WTC11 (cell line): ENCODE measurements around the gene NAB1. TPM values are rescaled to one million over a fixed set of nuclear protein-coding genes. Genes with fewer than 3 reads are reported as not detected.

Experiments used
- ATAC-seq: fragments of 200-7000 bp; cut with Tn5 transposase; 2 replicates; pipeline ENCODE4 v1.10.0; 2021; ENCODE audit warnings: mild to moderate bottlenecking, moderate library complexity
- CTCF ChIA-PET: fragments of 300-600 bp; sonication (Branson Sonifier 250); formaldehyde crosslinking; loops from one replicate; lab custom pipeline; 2021; ENCODE audit warnings: antibody characterized with exemption; lab: Charles Lee
- POLR2A ChIA-PET: fragments of 350-600 bp; sonication (Branson Sonifier 250); formaldehyde crosslinking; loops from one replicate; lab custom pipeline; 2021; ENCODE audit warnings: antibody characterized with exemption; lab: Charles Lee
- DNase-seq: peaks from one replicate; pipeline ENCODE4 v3.0.0; 2021; ENCODE audit warnings: low spot score
- H3K27ac Mint-ChIP-seq: 2 replicates; pipeline ENCODE4 v1.8.0; 2021; ENCODE audit warnings: mixed read lengths
- H3K27me3 Mint-ChIP-seq: 2 replicates; pipeline ENCODE4 v1.8.0; 2021; ENCODE audit warnings: low read depth, mild to moderate bottlenecking, moderate library complexity, mixed read lengths
- H3K36me3 Mint-ChIP-seq: 2 replicates; pipeline ENCODE4 v1.8.0; 2021; ENCODE audit warnings: mixed read lengths
- H3K4me1 Mint-ChIP-seq: 2 replicates; pipeline ENCODE4 v1.8.0; 2022; ENCODE audit warnings: mixed read lengths
- H3K4me3 Mint-ChIP-seq: 2 replicates; pipeline ENCODE4 v1.8.0; 2021; ENCODE audit warnings: mild to moderate bottlenecking, moderate library complexity, mixed read lengths
- H3K9me3 Mint-ChIP-seq: 2 replicates; pipeline ENCODE4 v1.8.0; 2021; ENCODE audit warnings: mixed read lengths
- CBFB ChIP-seq: sonication (generic); formaldehyde crosslinking; IDR thresholded peaks from 2 replicates; pipeline ENCODE4 v1.8.1; 2022; ENCODE audit warnings: mild to moderate bottlenecking, low read depth, missing genetic modification reagents
- ELF4 ChIP-seq: sonication (generic); formaldehyde crosslinking; IDR thresholded peaks from 2 replicates; pipeline ENCODE4 v1.8.1; 2022; ENCODE audit warnings: low read depth, mild to moderate bottlenecking, moderate library complexity, missing genetic modification reagents
- ESRRA ChIP-seq: sonication (generic); formaldehyde crosslinking; IDR thresholded peaks from 2 replicates; pipeline ENCODE4 v1.8.1; 2022; ENCODE audit warnings: mild to moderate bottlenecking, missing genetic modification reagents, borderline replicate concordance
- OVOL2 ChIP-seq: fragments of 250-450 bp; sonication (Bioruptor Pico); IDR thresholded peaks from 2 replicates; pipeline ENCODE4 v1.9.0; 2021; ENCODE audit warnings: mild to moderate bottlenecking, borderline replicate concordance
- RORB ChIP-seq: fragments of 250-450 bp; sonication (Bioruptor Pico); IDR thresholded peaks from 2 replicates; pipeline ENCODE4 v1.9.0; 2021; ENCODE audit warnings: mild to moderate bottlenecking
- TEAD1 ChIP-seq: sonication (generic); formaldehyde crosslinking; IDR thresholded peaks from 2 replicates; pipeline ENCODE4 v1.8.0; 2022; ENCODE audit warnings: mild to moderate bottlenecking, missing genetic modification reagents
- TP53 ChIP-seq: sonication (generic); formaldehyde crosslinking; IDR thresholded peaks from 2 replicates; pipeline ENCODE4 v1.8.1; 2023; ENCODE audit warnings: mild to moderate bottlenecking, missing genetic modification reagents
- ZNF263 ChIP-seq: sonication (generic); formaldehyde crosslinking; IDR thresholded peaks from 2 replicates; pipeline ENCODE4 v1.8.1; 2022; ENCODE audit warnings: low read depth, mild to moderate bottlenecking, moderate library complexity, missing genetic modification reagents
- total RNA-seq: library from RNA; stranded (reverse); gene quantifications from 3 replicates; pipeline ENCODE4 v1.2.3, GENCODE V29; 2021
- TF ChIP-seq, protein P1 (sequence below): sonication (generic); formaldehyde crosslinking; IDR thresholded peaks from 2 replicates; pipeline ENCODE4 v1.8.1; 2023; ENCODE audit warnings: mild to moderate bottlenecking, missing genetic modification reagents, borderline replicate concordance
- TF ChIP-seq, protein P2 (sequence below): sonication (generic); formaldehyde crosslinking; IDR thresholded peaks from 2 replicates; pipeline ENCODE4 v1.8.0; 2023; ENCODE audit warnings: missing genetic modification reagents, mild to moderate bottlenecking, borderline replicate concordance
- TF ChIP-seq, protein P3 (sequence below): sonication (generic); formaldehyde crosslinking; IDR thresholded peaks from 2 replicates; pipeline ENCODE4 v1.8.1; 2022; ENCODE audit warnings: low read depth, mild to moderate bottlenecking, moderate library complexity, missing genetic modification reagents, borderline replicate concordance
- TF ChIP-seq, protein P4 (sequence below): sonication (generic); formaldehyde crosslinking; conservative IDR thresholded peaks from 2 replicates; pipeline ENCODE4 v1.8.1; 2023; ENCODE audit warnings: mild to moderate bottlenecking, low read depth, missing genetic modification reagents, moderate library complexity

NAB1 gene
- total RNA-seq, 1 experiment from 2014 or later = 32.0 TPM

DNA sequence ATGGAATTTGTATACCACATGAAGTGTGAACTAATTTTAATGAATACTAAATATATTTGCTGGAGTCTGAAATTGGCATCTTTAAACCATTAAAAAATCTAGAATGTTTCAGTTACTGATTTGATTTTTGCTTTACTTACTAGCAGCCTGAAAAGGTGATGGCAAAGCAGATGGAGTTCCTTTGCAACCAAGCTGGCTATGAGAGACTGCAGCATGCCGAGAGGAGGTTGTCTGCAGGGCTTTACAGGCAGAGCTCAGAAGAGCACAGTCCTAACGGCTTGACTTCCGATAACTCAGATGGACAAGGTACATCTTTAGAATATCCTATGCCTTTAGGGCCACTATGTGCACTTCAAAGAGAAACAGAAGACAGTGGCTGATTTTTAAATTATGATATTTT lies 36.5 kb downstream of the NAB1 start (continued):
- TF ChIP-seq, protein P1, sequence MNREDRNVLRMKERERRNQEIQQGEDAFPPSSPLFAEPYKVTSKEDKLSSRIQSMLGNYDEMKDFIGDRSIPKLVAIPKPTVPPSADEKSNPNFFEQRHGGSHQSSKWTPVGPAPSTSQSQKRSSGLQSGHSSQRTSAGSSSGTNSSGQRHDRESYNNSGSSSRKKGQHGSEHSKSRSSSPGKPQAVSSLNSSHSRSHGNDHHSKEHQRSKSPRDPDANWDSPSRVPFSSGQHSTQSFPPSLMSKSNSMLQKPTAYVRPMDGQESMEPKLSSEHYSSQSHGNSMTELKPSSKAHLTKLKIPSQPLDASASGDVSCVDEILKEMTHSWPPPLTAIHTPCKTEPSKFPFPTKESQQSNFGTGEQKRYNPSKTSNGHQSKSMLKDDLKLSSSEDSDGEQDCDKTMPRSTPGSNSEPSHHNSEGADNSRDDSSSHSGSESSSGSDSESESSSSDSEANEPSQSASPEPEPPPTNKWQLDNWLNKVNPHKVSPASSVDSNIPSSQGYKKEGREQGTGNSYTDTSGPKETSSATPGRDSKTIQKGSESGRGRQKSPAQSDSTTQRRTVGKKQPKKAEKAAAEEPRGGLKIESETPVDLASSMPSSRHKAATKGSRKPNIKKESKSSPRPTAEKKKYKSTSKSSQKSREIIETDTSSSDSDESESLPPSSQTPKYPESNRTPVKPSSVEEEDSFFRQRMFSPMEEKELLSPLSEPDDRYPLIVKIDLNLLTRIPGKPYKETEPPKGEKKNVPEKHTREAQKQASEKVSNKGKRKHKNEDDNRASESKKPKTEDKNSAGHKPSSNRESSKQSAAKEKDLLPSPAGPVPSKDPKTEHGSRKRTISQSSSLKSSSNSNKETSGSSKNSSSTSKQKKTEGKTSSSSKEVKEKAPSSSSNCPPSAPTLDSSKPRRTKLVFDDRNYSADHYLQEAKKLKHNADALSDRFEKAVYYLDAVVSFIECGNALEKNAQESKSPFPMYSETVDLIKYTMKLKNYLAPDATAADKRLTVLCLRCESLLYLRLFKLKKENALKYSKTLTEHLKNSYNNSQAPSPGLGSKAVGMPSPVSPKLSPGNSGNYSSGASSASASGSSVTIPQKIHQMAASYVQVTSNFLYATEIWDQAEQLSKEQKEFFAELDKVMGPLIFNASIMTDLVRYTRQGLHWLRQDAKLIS (CRISPR knock-in tag) = no peak
- TF ChIP-seq, protein P2, sequence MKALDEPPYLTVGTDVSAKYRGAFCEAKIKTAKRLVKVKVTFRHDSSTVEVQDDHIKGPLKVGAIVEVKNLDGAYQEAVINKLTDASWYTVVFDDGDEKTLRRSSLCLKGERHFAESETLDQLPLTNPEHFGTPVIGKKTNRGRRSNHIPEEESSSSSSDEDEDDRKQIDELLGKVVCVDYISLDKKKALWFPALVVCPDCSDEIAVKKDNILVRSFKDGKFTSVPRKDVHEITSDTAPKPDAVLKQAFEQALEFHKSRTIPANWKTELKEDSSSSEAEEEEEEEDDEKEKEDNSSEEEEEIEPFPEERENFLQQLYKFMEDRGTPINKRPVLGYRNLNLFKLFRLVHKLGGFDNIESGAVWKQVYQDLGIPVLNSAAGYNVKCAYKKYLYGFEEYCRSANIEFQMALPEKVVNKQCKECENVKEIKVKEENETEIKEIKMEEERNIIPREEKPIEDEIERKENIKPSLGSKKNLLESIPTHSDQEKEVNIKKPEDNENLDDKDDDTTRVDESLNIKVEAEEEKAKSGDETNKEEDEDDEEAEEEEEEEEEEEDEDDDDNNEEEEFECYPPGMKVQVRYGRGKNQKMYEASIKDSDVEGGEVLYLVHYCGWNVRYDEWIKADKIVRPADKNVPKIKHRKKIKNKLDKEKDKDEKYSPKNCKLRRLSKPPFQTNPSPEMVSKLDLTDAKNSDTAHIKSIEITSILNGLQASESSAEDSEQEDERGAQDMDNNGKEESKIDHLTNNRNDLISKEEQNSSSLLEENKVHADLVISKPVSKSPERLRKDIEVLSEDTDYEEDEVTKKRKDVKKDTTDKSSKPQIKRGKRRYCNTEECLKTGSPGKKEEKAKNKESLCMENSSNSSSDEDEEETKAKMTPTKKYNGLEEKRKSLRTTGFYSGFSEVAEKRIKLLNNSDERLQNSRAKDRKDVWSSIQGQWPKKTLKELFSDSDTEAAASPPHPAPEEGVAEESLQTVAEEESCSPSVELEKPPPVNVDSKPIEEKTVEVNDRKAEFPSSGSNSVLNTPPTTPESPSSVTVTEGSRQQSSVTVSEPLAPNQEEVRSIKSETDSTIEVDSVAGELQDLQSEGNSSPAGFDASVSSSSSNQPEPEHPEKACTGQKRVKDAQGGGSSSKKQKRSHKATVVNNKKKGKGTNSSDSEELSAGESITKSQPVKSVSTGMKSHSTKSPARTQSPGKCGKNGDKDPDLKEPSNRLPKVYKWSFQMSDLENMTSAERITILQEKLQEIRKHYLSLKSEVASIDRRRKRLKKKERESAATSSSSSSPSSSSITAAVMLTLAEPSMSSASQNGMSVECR (CRISPR knock-in tag) = no peak
- no peak for TF ChIP-seq TEAD1

DNA sequence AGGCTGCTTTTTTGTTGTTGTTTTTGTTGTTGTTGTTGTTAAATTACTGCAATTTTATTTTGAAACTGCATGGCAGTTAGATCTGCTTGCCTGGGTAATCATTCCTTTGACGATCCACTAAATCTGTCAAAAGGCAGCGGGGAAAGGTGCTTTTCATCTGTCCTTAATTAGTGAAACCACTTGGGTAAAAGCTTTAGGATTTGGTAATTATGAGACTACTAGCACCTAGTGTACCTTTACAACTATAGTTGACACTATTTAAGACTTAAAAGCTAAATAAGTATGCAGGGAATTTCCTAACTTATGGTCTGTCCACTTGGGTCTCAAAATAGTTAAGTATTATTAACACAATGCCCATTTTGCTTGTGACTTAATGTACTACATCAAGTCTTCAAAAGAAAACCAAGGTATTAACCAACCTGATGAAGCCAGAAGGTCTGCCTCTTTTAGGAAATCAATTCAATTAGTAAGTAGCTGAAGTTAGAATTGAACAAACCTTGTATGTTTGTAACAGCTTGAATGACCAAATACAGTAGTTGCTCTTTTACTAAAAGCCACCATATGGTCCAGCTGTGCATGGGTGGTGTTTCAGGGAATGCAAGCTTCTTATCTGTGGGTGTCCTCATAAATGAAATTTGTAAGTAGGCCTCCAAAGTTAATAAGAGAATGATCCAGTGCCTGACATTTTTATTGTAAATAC lies 44.8 kb downstream of the NAB1 start:
- H3K4me3 Mint-ChIP-seq = no peak overlapping the region
- ATAC-seq (no peak), DNase-seq (no peak)
- H3K4me1 Mint-ChIP-seq = peaks cover 41% of the 10 kb centered on the region
- H3K36me3 Mint-ChIP-seq = peaks cover 4% of the 10 kb centered on the region; the same call in 1 of the 2 replicates
- no peaks in the 10 kb centered on the region for H3K9me3 Mint-ChIP-seq
- ChIA-PET POLR2A (no interaction called here), CTCF (interaction anchor here (0.9 kb wide), 1 partner anchor 17 kb away, joined by 3 read pairs; no protein-coding TSS in a partner anchor)
- no peak for TF ChIP-seq RORB
- TF ChIP-seq ELF4 (CRISPR knock-in tag) = no peak
- TF ChIP-seq, protein P3, sequence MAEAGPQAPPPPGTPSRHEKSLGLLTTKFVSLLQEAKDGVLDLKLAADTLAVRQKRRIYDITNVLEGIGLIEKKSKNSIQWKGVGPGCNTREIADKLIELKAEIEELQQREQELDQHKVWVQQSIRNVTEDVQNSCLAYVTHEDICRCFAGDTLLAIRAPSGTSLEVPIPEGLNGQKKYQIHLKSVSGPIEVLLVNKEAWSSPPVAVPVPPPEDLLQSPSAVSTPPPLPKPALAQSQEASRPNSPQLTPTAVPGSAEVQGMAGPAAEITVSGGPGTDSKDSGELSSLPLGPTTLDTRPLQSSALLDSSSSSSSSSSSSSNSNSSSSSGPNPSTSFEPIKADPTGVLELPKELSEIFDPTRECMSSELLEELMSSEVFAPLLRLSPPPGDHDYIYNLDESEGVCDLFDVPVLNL = no peak
- TF ChIP-seq CBFB (CRISPR knock-in tag) = no peak
- no peak for TF ChIP-seq TP53
- no peak for TF ChIP-seq OVOL2 (CRISPR knock-in tag)
- no peak for TF ChIP-seq ESRRA
- no peak for TF ChIP-seq ZNF263 (CRISPR knock-in tag)
- TF ChIP-seq, protein P4, sequence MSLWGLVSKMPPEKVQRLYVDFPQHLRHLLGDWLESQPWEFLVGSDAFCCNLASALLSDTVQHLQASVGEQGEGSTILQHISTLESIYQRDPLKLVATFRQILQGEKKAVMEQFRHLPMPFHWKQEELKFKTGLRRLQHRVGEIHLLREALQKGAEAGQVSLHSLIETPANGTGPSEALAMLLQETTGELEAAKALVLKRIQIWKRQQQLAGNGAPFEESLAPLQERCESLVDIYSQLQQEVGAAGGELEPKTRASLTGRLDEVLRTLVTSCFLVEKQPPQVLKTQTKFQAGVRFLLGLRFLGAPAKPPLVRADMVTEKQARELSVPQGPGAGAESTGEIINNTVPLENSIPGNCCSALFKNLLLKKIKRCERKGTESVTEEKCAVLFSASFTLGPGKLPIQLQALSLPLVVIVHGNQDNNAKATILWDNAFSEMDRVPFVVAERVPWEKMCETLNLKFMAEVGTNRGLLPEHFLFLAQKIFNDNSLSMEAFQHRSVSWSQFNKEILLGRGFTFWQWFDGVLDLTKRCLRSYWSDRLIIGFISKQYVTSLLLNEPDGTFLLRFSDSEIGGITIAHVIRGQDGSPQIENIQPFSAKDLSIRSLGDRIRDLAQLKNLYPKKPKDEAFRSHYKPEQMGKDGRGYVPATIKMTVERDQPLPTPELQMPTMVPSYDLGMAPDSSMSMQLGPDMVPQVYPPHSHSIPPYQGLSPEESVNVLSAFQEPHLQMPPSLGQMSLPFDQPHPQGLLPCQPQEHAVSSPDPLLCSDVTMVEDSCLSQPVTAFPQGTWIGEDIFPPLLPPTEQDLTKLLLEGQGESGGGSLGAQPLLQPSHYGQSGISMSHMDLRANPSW (CRISPR knock-in tag) = no peak
- H3K27ac Mint-ChIP-seq = no peak overlapping the region
- no peaks in the 10 kb centered on the region for H3K27me3 Mint-ChIP-seq
